GM21529 (cell line): ENCODE results near the gene RPS3A.
"Not testable (repeated sequence)": the region's sequence is repeated elsewhere in the genome, so short reads cannot be mapped to it uniquely, and the experiment has no call there.

Experiments
- ATAC-seq: cut with Tn5 transposase; IDR thresholded peaks from one replicate; pipeline ENCODE4 v1.9.1; 2021; ENCODE audit not compliant: unreplicated experiment

Gene RPS3A

DNA sequence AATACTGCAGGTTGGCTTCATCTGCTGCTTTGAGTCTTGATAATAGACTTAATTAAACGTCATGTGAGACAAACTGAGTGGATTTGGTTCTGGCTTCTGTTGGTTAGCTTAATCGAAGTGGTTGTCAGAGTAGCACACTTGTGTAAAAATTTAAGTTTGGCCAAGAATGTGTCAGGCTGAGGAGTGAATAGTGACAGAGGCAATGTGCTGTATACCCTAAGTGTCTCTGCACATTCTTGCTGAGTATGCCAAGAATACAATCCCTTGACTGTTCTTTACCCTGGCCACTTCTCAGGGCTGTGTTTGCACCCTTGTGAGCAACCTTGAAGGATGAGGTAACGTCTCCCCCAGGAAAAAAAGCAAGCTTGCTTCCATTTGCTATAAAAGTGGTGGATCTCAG is 14.9 kb downstream of the RPS3A start:
- no peak for ATAC-seq

DNA sequence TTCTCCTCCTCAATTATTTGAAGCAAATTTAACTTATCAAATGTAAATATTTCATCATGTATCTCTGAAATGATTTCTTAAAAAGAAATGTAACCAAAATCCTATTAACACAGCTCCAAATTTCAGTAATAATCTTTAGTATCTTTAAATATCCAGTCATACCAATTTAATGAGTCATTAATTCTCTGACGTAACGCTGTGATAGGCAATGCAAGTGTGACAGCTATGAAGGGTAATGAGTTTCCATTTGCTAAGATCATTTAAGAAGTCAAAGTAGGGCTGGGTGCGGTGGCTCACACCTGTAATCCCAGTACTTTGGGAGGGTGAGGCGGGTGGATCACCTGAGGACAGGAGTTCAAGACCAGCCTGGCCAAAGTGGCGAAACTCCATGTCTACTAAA is 15.6 kb downstream of the RPS3A start:
- no peak for ATAC-seq

DNA sequence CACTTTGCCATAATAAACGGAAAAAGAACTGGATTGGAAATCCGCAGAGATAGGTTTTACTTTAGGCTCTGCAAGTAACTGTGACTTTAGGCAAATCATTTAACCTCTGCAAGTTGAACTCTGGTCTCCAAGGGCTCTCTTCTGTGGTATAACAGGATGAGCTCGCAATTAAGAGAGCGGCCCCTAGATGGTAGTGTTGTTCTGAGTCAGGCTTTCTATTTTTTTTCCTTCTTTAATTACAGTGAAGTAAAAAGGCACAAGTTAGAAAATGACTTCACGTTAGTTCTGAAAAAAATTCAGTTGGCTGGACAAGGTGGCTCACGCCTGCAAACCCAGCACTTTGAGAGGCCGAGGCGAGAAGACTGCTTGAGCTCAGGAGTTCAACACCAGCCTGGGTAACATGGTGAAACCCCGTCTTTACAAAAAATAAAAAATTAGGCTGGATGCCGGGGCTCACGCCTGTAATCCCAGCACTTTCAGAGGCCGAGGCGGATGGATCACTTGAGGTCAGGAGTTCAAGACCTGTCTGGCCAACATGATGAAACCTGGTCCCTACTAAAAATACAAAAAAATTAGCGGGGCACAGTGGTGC is 18.0 kb downstream of the RPS3A start:
- peak; percentile 95 for ATAC-seq

DNA sequence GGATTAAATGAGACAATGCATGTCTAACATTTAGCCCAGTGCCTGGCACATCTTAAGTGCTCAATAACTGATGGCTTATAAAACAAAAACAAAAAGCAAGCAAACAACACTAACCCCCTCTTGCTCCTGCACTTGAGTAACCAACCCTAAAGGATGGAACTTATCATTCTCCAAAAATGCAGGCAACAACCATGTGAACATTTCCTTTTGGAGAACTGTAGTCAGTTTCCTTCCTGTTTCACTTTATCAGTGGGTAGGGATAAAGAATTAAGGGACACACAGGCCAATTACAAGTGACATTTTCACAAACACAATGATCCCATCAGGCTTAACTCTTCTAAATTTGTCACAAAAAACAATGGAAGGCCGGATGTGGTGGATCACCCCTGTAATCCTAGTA is 30.4 kb downstream of the RPS3A start:
- ATAC-seq = no peak

DNA sequence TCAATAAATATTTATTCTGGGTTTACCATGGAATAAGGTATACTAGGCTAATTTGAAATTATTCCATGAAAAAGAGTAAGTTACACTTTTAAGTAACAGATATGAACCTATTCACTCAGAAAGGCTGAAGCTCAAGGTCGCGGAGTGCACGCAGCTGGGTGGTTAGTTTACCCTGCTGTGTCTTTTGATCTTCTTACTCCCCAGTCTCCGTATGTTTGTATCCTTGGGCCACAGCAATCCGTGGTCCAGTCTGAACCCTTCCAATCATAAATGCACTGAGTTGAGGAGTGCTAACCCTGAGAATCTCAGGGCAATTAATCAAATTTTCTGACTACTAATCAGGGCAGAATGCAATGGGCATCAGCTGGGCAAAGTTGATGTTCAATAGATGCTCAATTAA is 33.9 kb downstream of the RPS3A start:
- ATAC-seq = no peak

DNA sequence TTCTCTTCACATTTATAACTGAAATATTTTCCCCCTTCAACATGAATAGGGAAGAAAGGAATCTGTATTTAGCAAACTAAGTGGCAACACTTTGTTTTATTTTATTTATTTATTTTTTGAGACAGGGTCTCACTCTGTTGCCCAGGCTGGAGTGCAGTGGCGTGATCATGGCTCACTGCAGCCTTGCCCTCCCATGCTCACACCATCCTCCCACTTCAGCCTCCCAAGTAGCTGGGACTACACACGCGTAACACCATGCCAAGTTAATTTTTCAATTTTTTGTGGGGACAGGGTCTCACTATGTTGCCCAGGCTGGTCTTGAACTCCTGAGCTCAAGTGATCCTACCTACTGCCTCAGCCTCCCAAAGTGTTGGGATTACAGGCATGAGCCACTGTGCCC is 36.6 kb downstream of the RPS3A start:
- ATAC-seq = not testable (repeated sequence)

DNA sequence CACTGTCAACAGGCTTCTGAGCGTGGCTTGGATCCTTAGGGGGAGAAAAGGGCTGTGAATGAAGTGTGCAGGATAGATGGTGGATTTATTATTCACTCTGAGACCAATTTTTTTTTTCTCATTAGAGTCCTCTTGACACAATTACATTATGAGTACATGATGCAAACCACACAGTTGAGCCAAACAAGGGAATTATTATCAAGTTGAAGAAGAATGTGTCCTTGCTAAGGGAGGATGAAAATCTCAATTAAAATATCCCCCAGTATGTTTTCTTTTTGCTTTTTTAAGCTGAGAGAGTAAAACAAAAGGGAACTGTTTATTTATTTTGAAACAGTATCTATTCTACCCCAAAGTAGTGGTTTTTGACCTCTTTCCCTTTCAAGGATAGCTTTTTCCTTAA is 40.4 kb downstream of the RPS3A start:
- ATAC-seq = no peak

DNA sequence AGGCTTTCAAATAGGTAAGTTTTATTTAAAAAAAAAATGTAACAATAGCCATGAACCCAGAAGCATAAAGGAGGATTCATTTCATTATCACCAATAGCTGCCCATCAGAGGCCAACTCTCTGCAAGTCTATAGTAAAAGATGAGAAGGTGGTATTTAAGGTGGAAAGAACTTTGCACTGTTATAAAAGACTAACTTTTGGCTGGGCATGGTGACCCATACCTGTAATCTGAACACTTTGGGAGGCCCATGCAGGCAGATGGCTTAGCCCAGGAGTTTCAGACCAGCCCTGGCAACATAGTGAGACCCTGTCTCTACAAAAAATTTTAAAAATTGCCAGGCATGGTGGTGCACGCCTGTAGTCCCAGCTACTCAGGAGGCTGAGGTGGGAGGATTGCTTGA is 43.3 kb downstream of the RPS3A start:
- no peak for ATAC-seq

DNA sequence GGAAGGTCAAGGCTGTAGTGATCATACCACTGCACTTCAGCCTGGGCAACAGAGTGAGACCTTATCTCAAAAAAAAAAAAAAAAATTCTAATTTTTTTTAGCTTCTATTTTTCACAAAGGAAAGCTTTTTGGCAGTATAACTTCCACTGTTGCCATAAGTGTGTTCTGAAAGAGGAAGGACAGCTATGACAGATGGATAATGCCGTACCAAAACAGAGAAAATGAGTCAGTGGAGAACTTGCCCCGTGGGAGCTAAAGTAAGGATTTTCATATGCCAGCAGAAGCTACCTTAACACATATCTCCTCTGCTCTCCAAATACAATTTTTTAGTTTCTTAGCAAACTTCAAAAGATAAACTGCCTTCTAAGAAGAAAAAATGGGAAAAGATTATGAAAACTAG is 43.7 kb downstream of the RPS3A start:
- ATAC-seq = no peak

DNA sequence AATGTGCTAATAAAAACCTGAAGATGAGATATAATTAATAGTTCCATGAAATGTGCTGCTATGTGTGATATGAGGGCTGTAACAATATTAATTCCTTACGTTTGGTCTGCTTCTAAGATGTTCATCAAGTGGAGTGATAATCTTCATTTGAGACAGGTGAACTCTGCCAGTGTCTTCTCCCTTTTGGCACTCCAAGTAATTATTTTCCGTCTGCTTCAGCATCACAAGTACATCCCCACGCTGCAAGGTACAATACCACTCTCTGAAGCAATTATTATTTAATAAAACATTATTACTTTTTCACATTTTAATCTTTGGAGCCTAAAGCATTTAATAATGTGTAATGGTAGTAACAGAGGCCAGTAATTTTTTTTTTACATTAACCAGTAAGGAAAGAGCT is 44.4 kb downstream of the RPS3A start:
- ATAC-seq = no peak

DNA sequence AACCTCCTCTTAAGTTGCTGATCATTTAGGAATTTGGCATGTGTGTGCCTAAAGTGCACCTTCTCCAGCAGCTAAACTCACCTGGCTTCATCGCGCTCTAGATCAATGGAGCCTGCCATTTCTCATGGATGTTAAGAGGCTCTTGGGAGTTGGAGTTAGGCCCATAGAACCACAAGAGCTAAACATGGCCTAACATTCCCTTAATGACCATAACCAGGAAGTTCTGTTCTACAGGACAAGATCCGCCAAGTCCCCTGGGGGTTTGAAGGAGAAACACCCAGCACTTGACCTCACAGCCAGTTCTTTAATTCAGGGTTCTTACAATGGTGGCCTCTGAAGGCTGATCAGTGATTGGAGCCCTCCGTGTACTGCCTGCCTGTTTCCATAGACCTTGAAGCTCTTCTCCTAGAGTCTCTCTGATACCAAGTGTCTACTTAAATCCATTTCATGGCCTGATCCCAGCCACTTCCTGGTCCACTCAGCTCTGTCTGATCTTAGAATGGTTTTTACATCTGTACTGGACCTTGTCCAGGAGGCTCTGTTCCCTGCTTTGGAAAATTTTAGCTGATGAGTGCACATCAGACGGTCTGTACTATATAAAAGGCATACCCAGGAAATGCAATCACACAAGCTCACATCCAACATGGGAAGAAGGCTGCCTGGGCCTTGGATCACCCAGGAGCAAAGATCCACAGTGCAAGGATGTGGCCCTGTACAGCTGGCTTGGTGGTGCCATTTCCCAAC is 45.1 kb downstream of the RPS3A start:
- ATAC-seq = no peak

DNA sequence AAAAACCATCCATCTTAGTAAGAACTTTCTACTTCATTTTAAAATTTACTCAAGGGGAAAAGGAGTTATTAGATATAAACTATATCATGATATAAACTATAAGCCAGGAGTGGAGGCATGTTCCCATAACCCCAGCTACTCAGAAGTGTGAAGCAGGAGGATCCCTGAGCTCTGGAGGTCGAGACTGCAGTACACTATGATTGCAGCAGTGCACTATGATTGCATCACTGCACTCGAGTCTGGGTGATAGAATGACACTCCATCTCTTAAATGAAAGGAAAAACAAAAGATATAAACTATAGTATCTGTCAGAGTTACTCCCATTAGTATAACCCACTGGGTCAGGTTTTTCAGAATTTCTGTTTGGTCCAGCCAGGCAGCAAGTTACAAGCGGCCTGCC is 47.6 kb downstream of the RPS3A start:
- ATAC-seq = no peak

DNA sequence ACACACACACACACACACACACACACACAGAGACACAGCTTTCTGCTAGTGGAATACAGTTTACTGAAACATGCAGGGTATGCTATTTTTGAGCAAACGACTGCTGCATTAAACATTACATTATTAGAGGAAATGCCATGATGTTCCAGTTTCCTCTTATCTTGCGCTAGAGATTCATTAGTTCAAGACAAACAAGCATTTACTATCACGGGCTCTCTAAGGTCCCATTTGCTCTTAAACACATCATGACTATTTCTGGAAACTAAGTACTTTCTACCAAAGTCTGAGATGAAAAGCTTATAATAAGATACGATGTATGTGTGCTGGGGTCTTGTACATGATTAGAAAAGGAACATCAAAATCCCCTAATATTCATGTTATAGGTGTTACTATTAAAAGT is 48.8 kb downstream of the RPS3A start:
- no peak for ATAC-seq

DNA sequence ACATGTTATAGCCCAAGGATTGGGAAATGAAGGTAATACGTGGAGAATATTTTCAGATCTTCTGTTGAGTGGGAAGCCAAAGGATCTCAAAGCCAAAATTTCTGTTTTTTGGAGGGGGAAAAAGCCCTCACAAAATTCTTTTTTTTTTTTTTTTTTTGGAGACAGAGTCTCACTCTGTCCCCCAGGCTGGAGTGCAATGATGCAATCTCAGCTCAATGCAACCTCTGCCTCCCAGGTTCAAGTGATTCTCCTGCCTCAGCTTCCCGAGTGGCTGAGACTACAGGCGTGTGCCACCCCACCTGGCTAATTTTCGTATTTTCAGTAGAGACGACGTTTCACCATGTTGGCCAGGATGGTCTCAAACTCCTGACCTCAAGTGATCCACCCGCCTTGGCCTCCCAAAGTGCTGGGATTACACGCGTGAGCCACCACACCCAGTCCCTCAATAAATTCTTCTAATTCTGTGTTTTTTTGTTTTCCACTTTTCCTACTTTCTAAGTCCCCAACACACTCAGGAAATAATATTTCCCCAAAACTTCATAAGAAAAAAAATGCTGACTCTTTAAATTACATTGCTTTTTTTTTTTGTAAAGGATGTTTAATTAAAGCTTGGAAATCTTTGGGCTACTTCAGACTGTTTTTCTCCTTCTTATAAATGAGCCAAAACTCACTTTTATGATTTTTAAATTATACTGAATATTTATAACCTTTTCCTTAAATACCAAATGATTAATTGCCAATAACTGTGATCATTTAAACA is 51.6 kb downstream of the RPS3A start:
- no peak for ATAC-seq

DNA sequence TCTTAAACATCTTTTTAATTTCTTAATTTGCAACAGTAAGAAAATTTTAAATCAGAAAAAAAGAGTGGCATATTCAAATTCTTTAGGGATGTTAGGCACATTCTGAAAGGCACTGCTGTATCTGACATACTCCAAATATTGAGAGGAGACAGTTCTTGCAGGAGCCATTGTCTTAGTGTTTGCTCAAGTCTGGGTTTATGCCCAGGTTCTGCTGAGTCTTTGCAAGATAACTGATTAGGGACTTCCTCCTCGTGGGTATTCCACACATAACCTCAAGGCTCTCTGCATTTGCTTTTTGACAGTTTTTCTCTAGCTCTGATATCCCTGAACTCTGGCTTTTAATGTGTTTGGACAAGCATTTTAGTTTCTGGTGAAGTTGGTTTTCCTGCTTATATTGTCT is 52.6 kb downstream of the RPS3A start:
- ATAC-seq = no peak

DNA sequence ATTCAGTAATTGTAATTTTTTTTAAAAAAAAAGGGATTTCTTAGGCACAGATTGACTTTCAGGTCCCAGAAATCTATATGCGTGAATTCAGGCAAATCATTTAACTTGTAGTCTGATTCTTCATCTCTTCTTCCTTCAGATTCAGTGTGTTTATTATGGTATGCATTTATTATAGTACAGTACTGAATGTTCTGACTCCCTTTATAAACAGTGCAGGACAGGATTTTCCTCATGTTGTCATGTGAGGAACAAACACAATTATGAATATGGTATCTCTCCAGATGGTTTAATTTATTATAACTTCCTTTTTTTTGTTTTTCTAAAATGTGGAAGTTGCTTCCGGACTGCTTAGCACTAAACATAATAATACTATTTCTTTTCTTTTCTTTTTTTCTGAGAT is 54.2 kb downstream of the RPS3A start:
- ATAC-seq = no peak
